HepG2 (cell line): ENCODE results near the gene TSC22D4. TPM values are rescaled to one million over a fixed set of nuclear protein-coding genes. Genes with fewer than 3 reads are reported as not detected.
A peak's percentile ranks its signal among the peaks of the same experiment; 100 is the strongest.

Source experiments
- AGO1 ChIP-seq: fragments of 200-400 bp; formaldehyde crosslinking; IDR thresholded peaks from 2 replicates; pipeline ENCODE4 v1.6.1; 2017; ENCODE audit warnings: mild to moderate bottlenecking, low read depth, low read length, moderate library complexity; ENCODE audit not compliant: poor library complexity, severe bottlenecking
- ATF7 ChIP-seq, 2 experiments: fragments of 450-650 bp in 1 of 2; sonication (generic) in 1 of 2; formaldehyde crosslinking in 1 of 2; IDR thresholded peaks; 2 replicates each; pipeline versions ENCODE4 v1.4.0 to v1.6.1; 2016 to 2020; ENCODE audit warnings: antibody characterized with exemption in 1 of 2, mild to moderate bottlenecking in 1 of 2, missing genetic modification reagents in 1 of 2
- ATF7-NPFF ChIP-seq: sonication (generic); formaldehyde crosslinking; IDR thresholded peaks from 2 replicates; pipeline ENCODE4 v1.8.1; 2023; ENCODE audit warnings: mild to moderate bottlenecking, low read depth, missing genetic modification reagents, moderate library complexity
- ELF4 ChIP-seq: sonication (generic); formaldehyde crosslinking; IDR thresholded peaks from 2 replicates; pipeline ENCODE4 v1.5.0; 2020; ENCODE audit warnings: missing genetic modification reagents, mild to moderate bottlenecking, moderate library complexity, borderline replicate concordance
- HDAC1 ChIP-seq: sonication (generic); formaldehyde crosslinking; IDR thresholded peaks from 2 replicates; pipeline ENCODE4 v1.5.1; 2020; ENCODE audit warnings: mild to moderate bottlenecking, missing genetic modification reagents
- HES4 ChIP-seq: sonication (generic); formaldehyde crosslinking; IDR thresholded peaks from 2 replicates; pipeline ENCODE4 v1.9.0; 2021; ENCODE audit warnings: mild to moderate bottlenecking, missing genetic modification reagents, borderline replicate concordance
- HIVEP1 ChIP-seq: sonication (generic); formaldehyde crosslinking; IDR thresholded peaks from 2 replicates; pipeline ENCODE4 v1.4.0; 2020; ENCODE audit warnings: mild to moderate bottlenecking, missing genetic modification reagents
- IKZF4 ChIP-seq: sonication (generic); formaldehyde crosslinking; IDR thresholded peaks from 2 replicates; pipeline ENCODE4 v1.5.1; 2020; ENCODE audit warnings: borderline replicate concordance, mild to moderate bottlenecking, low read depth, missing genetic modification reagents; ENCODE audit errors: not compliant biosample characterization
- KDM5A ChIP-seq: fragments of 200-600 bp; sonication (generic); IDR thresholded peaks from 2 replicates; pipeline ENCODE4 v1.7.0; 2018; ENCODE audit warnings: antibody characterized with exemption, mild to moderate bottlenecking, low read length, borderline replicate concordance
- MBNL3 ChIP-seq: fragments of 250-450 bp; sonication (Bioruptor Pico); conservative IDR thresholded peaks from 2 replicates; pipeline ENCODE4 v1.8.0; 2022; ENCODE audit warnings: mild to moderate bottlenecking, inconsistent platforms
- MIXL1 ChIP-seq: IDR thresholded peaks from 2 replicates; pipeline ENCODE4 v1.6.1; 2016
- MTF2 ChIP-seq: sonication (generic); formaldehyde crosslinking; IDR thresholded peaks from 2 replicates; pipeline ENCODE4 v1.5.0; 2020; ENCODE audit warnings: missing genetic modification reagents, borderline replicate concordance
- MYPOP ChIP-seq: sonication (generic); formaldehyde crosslinking; IDR thresholded peaks from 2 replicates; pipeline ENCODE4 v1.8.1; 2023; ENCODE audit warnings: mild to moderate bottlenecking, moderate library complexity, missing genetic modification reagents
- NFATC3 ChIP-seq: sonication (generic); formaldehyde crosslinking; IDR thresholded peaks from 2 replicates; pipeline ENCODE4 v1.5.1; 2020; ENCODE audit warnings: mild to moderate bottlenecking, missing genetic modification reagents
- NFKB2 ChIP-seq: sonication (generic); formaldehyde crosslinking; IDR thresholded peaks from 2 replicates; pipeline ENCODE4 v1.4.0; 2020; ENCODE audit warnings: missing genetic modification reagents, borderline replicate concordance
- PRMT3 ChIP-seq: sonication (generic); formaldehyde crosslinking; IDR thresholded peaks from 2 replicates; pipeline ENCODE4 v1.8.1; 2022; ENCODE audit warnings: low read depth, mild to moderate bottlenecking, moderate library complexity, missing genetic modification reagents, borderline replicate concordance
- REL ChIP-seq: sonication (generic); formaldehyde crosslinking; conservative IDR thresholded peaks from 2 replicates; pipeline ENCODE4 v1.8.0; 2022; ENCODE audit warnings: mild to moderate bottlenecking, missing genetic modification reagents, moderate library complexity
- SIN3B ChIP-seq: fragments of 150-350 bp; IDR thresholded peaks from 2 replicates; pipeline ENCODE4 v1.6.1; 2014; ENCODE audit warnings: low read length
- THAP8 ChIP-seq: sonication (generic); formaldehyde crosslinking; IDR thresholded peaks from 2 replicates; pipeline ENCODE4 v1.5.1; 2020; ENCODE audit warnings: missing genetic modification reagents, mild to moderate bottlenecking, borderline replicate concordance
- ZBTB21 ChIP-seq: sonication (generic); formaldehyde crosslinking; IDR thresholded peaks from 2 replicates; pipeline ENCODE4 v1.4.0; 2020; ENCODE audit warnings: missing genetic modification reagents
- ZBTB46 ChIP-seq: sonication (generic); formaldehyde crosslinking; IDR thresholded peaks from 2 replicates; pipeline ENCODE4 v1.4.0; 2020; ENCODE audit warnings: mild to moderate bottlenecking, missing genetic modification reagents, borderline replicate concordance
- ZNF205 ChIP-seq: IDR thresholded peaks from 2 replicates; pipeline ENCODE4 v1.6.1; 2018; ENCODE audit warnings: missing biosample characterization, missing genetic modification reagents
- ZNF251 ChIP-seq: sonication (generic); formaldehyde crosslinking; IDR thresholded peaks from 2 replicates; pipeline ENCODE4 v1.9.0; 2021; ENCODE audit warnings: mild to moderate bottlenecking, missing genetic modification reagents
- ZNF317 ChIP-seq: sonication (generic); formaldehyde crosslinking; IDR thresholded peaks from 2 replicates; pipeline ENCODE4 v1.5.0; 2020; ENCODE audit warnings: mild to moderate bottlenecking, missing genetic modification reagents
- ZNF446 ChIP-seq: sonication (generic); formaldehyde crosslinking; IDR thresholded peaks from 2 replicates; pipeline ENCODE4 v1.5.0; 2020; ENCODE audit warnings: mild to moderate bottlenecking, missing genetic modification reagents
- ZSCAN31 ChIP-seq: sonication (generic); formaldehyde crosslinking; IDR thresholded peaks from 2 replicates; pipeline ENCODE4 v1.5.0; 2020; ENCODE audit warnings: low read depth, mild to moderate bottlenecking, missing genetic modification reagents
- polyA plus RNA-seq, 8 experiments: library from polyadenylated mRNA; depleted of rRNA in 3 of 8; stranded (reverse) in 7 of 8; unstranded in 1 of 8; fragments of >200 nt; fragmentation: Illumina TruSeq in 4 of 8; extraction: Trizol in 4 of 8; gene quantifications; 2 replicates each; pipeline versions ENCODE4 v1.2.1 to v1.2.3, GENCODE V29; 2011 to 2016; ENCODE audit warnings: low read depth in 4 of 8, missing spikeins in 1 of 8, mixed read lengths in 1 of 8; ENCODE audit not compliant: insufficient read depth in 1 of 8
- total RNA-seq, 5 experiments: library from RNA; depleted of rRNA; stranded (reverse); fragments of >200 nt; fragmentation: Illumina TruSeq; extraction: Trizol; gene quantifications; 2 replicates each; pipeline ENCODE4 v1.2.3, GENCODE V29; 2016; ENCODE audit warnings: low read depth in 1 of 5

TSC22D4 gene
- total and polyA plus RNA-seq, 2 of the 13 experiments (the other 11 are each of a cell fraction or from before 2014, with no cell fraction given), result 7.7 to 8.7 TPM

GRCh38 chr7:100444311-100445278, 34.4 kb downstream of the TSC22D4 start (continued):
- peak; percentile 55; the same call in 1 of the 2 replicates for TF ChIP-seq NFKB2
- no peak for TF ChIP-seq MBNL3 (CRISPR knock-in tag)
- TF ChIP-seq ATF7-NPFF (CRISPR knock-in tag), result peak; percentile 62; the same call in 1 of the 2 replicates
- peak; percentile 93 for TF ChIP-seq ATF7 (IDR thresholded peaks at IDR 0.05)
- peak; percentile 100 for TF ChIP-seq ATF7 (CRISPR knock-in tag; IDR thresholded peaks at IDR 0.05)
- TF ChIP-seq MTF2 (CRISPR knock-in tag), result no peak
- no peak for TF ChIP-seq ZBTB21
- peak; percentile 77; the same call in 1 of the 2 replicates for TF ChIP-seq ZNF317
- no peak for TF ChIP-seq NFATC3 (CRISPR knock-in tag)
- TF ChIP-seq PRMT3 (CRISPR knock-in tag), result 0 out of 2 replicates have a peak, but pooled peaks have one; percentile 54
- TF ChIP-seq HDAC1, result peak; percentile 86
- no peak for TF ChIP-seq ZNF446 (CRISPR knock-in tag)
- no peak for TF ChIP-seq SIN3B
- peak; percentile 54 for TF ChIP-seq IKZF4
- TF ChIP-seq ELF4 (CRISPR knock-in tag), result peak; percentile 73
- peak; percentile 80 for TF ChIP-seq HIVEP1 (CRISPR knock-in tag)
- no peak for TF ChIP-seq THAP8 (CRISPR knock-in tag)
- TF ChIP-seq HES4, result no peak
- no peak for TF ChIP-seq REL (CRISPR knock-in tag)
- no peak for TF ChIP-seq ZNF251 (CRISPR knock-in tag)
- no peak for TF ChIP-seq AGO1
- peak; percentile 12; the same call in 1 of the 2 replicates for TF ChIP-seq ZSCAN31 (CRISPR knock-in tag)
- 0 out of 2 replicates have a peak, but pooled peaks have one; percentile 94 for TF ChIP-seq ZBTB46
- no peak for TF ChIP-seq KDM5A
- TF ChIP-seq MIXL1 (CRISPR knock-in tag), result peak; percentile 72; the same call in 1 of the 2 replicates
- TF ChIP-seq MYPOP, result peak; percentile 66; the same call in 1 of the 2 replicates
- TF ChIP-seq ZNF205, result 0 out of 2 replicates have a peak, but pooled peaks have one; percentile 27
